COLO668 (cell line): ENCODE data around the gene NAV2.
"Not testable (repeated sequence)": the region's sequence is repeated elsewhere in the genome, so short reads cannot be mapped to it uniquely, and the experiment has no call there.

Experiments
- DNase-seq: peaks from one replicate; lab custom pipeline; 2025; ENCODE audit not compliant: unreplicated experiment; lab: John Stamatoyannopoulos, UW

The NAV2 gene

GRCh38 chr11:20066013-20066782 lies 353.6 kb downstream of the NAV2 start:
- DNase-seq, result peak; percentile 33

- no peak for DNase-seq
Observed at GRCh38 chr11:20066783-20067156, 354.1 kb downstream of the NAV2 start.

DNA sequence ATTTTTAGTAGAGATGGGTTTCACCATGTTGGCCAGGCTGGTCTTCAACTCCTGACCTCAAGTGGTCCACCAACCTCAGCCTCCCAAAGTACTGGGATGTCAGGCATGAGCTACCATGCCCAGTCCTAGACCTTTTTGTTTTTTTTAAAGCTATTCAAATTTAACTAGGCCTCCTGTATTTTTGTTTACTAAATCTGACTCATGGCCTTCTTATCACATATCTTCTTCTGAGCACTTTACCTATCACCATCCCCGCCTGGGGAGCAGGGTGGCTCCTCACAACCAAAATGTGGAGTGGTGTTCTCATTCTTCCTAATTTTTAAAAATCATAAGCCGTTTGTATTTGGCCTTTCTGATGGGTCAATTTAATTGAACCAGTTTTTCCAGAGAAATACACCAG lies 355.0 kb downstream of the NAV2 start:
- DNase-seq, result no peak

DNA sequence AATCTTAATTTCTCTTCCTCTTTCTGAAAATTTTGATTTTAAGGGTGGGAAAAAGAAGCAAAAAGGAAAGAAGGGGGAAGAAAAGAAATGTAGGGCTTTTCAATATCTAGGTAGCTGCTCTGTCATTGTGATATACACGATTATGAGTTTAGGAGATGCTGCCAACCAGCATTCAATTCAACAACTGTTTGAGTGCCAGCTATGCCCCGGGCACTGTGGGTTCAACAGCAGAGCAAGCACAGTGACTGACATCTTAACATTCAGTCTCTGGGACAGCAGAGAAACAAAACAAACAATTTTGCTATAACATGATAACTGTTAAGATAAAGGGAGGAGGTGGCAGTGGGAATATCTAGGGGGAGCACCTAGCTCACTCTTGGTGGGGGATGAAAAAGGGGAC lies 356.1 kb downstream of the NAV2 start:
- no peak for DNase-seq

DNA sequence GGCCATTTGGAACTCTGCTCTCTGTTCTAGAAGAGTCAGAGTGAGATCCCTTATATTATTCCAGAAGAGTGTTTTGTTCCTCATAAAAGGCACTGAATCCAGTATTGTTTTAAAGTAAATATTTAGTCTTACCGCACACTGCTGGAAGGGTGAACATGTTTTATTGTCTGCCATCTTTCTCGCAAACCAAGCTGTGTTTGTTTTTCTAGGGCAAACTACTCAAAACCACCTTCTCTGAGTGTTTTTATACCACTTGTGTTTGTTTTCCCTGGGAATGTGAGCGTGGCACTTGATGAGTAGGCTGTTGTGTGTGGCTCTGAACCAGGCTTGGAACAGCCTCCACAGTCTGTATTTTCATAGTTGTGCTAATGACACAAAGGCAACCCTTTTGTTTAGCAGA lies 357.8 kb downstream of the NAV2 start:
- DNase-seq, result peak; percentile 55

DNA sequence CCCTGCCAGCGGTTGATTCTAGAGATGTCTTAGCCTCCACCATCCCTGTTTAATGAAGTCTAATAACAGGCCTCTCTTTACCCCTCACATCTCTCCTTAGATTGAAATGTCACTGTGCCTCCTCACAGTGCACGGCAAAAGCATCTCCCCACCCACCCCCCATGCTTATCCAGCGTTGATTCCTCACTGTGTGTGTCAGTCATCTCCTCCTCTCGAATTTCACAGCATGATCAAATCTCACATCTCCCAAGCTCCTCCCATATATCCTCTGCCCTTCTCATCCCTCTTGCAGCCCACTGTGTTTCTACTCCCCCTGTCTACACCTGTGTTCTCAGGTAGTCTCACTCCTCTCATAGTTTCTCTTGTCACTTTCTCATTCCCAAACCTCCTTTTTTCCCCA lies 363.0 kb downstream of the NAV2 start:
- DNase-seq, result no peak

GRCh38 chr11:20078846-20079245 lies 366.2 kb downstream of the NAV2 start:
- DNase-seq, result no peak

DNA sequence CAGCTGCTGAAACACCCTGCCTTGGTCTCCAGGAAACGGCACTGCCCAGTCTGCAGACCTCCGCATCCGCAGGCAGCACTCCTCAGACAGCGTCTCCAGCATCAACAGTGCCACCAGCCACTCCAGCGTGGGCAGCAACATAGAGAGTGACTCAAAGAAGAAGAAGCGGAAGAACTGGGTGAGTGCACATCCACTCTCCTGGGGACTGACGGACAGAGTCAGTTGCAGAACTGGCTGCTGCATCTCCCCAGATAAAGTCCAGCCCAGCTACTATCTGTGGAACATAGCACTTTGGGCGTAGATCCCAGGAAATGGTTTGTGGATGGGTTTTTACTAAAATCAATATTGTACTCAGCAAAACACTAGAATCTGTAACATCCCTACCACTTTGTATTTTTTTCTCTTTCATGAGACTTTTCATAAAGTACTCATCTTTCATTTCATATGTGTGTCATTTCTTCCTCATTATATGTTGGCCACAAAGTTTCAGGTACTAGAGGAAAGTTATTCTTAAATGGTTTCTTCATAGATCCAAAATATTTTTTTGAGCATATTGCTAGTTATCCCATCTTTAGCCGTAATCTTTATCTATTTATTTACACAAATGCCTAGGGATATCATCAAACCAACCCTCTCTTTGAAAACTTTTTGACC lies 367.5 kb downstream of the NAV2 start:
- no peak for DNase-seq

GRCh38 chr11:20081336-20081735 lies 368.7 kb downstream of the NAV2 start:
- DNase-seq, result no peak

DNA sequence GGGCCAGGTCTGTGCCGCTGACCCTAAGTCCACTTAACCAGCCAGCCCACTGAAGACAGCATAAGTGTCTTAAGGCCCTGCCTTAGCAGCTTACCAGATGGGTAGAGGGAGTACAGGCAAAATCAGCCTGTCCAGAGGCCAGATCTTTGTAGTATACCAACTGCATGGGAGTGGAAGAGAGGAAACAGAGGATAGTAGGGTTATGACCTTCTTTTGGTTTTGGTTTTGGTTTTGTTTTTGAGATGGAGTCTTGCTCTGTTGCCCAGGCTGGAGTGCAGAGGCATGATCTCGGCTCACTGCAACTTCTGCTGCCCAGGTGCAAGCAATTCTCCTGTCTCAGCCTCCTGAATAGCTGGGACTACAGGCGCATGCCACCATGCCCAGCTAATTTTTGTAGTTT lies 371.2 kb downstream of the NAV2 start:
- DNase-seq, result not testable (repeated sequence)

GRCh38 chr11:20084921-20085814 lies 372.5 kb downstream of the NAV2 start:
- no peak for DNase-seq

GRCh38 chr11:20085918-20086317 lies 373.3 kb downstream of the NAV2 start:
- DNase-seq, result no peak

DNA sequence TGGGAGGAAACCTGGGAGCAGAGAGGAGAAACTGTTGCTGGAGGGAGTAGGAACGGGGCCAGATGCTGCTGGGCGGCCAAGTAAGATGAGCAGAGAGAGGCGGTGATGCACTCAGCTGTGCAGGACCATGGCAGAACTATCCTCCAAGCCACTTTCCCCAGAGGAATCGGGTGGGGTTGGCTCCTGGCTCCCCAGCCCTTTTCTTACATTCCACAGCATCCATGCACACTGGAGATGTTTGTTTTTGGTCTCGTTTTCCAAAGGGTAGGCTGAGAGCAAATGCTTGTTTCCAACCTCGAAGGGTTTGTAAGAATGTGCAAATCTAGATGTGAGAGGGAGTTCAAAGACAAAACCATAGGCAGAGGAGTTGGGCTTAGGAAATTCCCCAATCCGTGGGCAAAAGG lies 374.5 kb downstream of the NAV2 start:
- no peak for DNase-seq

DNA sequence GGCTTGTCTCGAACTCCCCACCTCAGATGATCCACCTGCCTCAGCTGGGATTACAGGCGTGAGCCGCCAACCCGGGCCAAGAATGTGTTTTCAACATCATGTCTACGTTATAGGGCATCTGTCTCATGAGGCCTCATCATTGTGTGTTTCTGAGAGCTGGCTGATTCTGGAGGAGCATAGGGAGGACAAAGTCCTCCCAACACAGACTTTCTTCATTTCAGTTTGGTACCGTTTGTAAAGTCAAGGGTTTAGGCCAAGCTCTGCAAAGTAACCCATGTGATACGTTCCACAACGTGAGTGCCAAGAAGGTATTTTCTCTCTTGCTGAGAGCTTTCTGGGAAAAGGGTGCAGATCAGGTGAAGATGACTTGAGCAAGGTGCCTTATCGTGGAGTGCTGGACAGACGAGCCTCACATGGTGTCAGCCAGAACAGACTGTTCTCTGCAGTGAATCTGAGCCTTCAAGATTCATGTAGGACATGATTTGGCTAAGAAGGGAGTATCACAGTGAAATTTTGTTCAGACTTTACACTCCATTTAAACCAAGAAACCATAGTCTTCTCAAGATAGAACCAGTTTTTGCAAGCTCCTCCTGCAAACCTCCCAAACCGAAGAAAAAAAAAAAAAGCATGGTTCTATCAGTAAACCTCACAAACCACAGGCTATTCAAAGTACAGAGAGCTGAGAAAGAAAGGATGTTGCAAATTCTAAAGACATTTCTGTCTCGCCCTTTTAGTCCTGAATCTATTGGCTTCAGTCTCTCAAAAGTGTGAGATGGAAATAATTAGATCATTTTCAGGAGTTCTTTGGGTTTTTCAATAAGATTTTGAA lies 376.0 kb downstream of the NAV2 start:
- no peak for DNase-seq

GRCh38 chr11:20089367-20089766 lies 376.7 kb downstream of the NAV2 start:
- no peak for DNase-seq

- DNase-seq, result peak; percentile 79
Observed at GRCh38 chr11:20089796-20090653, 377.4 kb downstream of the NAV2 start.

DNA sequence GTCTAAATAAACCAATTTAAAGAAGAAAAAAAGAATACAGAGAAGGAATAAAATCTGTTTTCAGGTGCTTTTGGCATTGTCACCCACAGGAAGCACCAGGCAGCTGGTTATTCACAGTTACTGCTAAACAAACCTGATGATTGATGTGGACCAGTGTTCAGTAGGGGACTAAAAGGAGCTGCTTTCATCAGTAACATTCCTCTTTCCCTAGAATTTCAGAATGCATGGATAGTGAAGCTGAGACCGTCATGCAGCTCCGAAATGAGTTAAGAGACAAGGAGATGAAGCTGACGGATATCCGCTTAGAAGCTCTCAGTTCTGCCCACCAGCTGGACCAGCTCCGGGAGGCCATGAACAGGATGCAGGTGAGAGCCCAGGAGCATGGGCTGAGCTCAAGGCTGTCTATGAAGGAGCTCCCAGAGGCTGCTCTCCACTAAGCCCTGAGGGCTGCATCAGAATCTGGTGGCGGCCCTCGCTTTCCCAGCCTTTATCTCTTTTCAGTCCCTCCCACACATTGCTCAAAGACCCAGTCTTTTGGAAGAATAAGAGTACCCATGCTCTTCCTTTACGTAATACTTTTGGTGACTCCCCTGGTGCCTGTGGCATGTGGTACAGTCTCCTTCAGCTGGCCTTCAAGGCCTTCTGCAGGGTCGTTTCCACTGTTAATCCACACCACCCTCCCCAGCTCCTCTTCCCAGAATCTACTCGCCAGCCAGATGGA lies 378.2 kb downstream of the NAV2 start:
- DNase-seq, result peak; percentile 41

DNA sequence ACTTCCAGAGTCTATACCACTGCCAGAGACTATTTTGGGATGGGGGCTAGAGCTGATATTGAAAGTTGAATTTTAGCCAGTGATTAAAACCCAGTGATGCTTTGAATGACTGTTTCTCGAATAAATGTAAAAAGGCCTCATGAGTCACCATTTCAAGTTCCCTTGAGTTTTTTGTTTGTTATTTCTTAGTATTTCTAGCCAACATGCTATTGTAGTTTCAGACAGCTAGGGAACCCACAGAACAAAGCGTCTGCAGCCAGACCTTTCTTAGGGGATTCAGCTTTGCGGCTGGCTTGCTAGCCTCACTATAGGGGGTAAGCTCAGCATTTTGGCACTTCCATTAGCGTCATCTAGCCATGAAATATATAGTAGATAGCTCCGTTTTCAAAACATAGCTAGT lies 381.1 kb downstream of the NAV2 start:
- no peak for DNase-seq

DNA sequence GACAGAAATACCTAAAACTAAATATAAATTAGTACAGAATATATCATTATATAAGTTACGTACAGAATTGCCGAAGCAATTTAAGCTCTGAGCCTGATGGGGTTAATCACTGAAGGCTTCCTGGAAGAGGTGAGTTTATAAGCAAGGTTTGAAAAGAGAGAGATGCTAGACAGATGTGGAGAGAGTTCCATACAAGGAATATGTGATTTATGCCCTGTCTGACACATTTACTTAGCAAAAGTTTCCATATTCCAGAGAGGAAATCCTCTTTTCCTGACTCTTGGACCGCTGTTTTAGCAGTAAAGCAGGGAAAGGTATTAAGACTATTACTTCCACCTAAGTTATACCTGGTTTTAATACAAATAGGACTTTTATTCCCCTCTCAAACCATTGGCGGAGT lies 382.6 kb downstream of the NAV2 start:
- DNase-seq, result no peak
